HuH-7.5 (cell line): ENCODE measurements around the gene AMD1.
"Not testable (repeated sequence)": the region's sequence is repeated elsewhere in the genome, so short reads cannot be mapped to it uniquely, and the experiment has no call there.

Experiments
- DNase-seq: peaks from one replicate; pipeline ENCODE4 v3.0.0; 2011; ENCODE audit warnings: low spot score

The AMD1 gene

DNA sequence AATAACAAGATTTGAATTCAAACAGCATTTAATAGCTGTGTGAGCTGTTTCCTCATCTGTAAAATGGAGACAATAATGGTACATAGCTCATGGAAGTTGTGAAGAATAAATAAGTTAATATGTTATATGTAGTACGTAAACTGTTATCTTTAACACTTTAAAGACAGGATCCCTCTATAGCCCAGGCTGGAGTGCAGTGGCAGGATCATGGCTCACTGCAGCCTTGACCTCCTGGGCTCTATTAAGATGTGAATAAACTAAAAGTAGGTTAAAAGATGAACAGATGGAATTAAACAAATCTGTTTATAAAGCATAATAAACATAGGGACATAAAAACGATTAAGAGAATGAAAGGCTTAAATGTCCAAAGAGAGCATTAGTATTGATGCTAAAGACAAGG lies 3.0 kb downstream of the AMD1 start:
- DNase-seq = no peak

DNA sequence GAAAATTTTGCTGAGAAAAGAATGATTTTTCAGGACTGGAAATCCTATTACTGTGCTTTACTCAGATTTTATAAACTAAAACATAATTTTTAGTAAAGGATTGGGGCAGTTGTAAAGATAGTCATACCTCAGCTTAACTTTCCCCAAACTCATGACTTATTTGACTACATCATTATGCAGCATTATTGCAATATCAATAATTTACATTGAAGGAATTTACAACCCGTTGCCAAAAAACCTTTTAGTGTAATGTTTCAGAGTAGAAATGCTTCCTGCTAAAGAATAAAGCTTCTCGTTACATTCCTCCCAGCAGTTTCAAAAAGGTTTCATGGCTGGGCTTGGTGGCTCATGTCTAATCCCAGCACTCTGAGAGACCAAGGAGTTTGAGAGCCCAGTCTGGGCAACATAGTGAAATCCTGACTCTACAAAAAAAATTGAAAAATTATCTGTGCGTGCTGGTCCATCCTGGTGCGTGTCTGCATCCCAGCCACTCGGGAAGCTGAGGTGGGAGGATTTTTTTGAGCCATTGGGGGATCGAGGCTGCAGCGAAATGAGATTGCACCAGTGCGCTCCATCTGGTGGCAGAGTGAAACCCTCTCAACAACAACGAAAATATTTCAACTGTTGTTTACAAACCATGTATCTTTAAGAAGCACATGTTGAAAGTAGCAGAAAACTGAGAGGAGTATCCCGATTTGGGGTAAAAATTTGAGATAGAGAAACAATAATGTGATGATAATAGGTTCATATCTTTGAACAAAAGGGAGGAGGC lies 4.4 kb downstream of the AMD1 start:
- no peak for DNase-seq

DNA sequence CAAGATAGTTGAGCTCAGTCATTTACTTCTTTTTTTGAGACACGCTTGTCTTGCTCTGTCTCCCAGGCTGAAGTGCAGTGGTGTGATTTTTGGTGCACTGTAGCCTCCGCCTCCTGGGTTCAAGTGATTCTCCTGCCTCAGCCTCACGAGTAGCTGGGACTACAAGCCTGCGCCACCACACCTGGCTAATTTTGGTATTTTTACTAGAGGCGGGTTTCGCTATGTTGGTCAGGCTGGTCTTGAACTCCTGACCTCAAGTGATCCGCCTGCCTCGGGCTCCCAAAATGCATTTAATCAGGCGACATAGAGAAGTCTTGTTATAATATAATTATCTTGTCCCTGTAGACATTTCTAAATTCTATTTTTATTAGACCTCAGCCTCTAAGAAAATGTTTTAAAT lies 6.1 kb downstream of the AMD1 start:
- DNase-seq = no peak

DNA sequence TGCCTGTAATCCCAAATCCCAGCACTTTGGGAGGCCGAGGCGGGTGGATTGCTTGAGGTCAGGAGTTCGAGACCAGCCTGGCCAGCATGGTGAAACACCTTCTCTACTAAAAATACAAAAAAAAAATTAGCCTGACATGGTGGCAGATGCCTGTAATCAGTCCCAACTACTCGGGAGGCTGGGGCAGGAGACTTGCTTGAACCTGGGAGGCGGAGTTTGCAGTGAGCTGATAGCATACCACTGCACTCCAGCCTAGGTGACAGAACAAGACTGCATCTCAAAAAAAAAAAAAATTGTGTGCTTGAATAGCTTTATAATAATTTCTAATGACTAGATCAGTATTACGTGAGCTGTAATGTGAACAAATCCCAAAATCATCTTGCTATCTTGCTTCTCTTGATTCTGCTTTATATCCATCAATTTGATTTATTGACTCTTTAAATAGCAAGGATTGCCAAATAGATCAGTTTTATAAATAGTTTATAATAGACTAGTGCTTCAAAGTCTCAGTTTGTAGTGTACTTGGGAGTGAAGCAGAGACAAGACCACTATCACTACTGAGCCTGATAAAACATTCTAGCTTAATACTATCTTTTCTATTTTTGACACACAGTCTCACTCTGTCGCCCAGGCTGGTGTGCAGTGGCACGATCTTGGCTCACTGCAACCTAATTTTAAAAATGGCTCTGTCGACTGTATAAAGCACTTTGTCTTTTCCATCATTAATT lies 7.1 kb downstream of the AMD1 start:
- DNase-seq = no peak

DNA sequence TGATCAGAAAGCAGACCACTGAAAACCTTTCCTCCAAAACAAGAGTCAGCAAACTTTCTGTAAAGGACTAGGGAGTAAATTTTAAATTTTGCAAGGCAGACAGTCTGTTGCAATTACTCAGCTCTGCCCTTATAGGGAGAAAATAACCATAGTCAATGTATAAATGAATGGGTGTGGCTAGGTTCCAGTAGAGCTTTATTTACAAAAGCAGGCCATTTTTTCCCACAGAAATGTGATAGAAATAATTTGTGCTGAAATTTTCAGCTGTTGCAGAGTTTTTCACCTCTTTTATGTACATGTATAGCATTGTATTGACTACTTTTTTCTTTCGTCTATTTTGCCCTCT lies 7.7 kb downstream of the AMD1 start:
- no peak for DNase-seq

DNA sequence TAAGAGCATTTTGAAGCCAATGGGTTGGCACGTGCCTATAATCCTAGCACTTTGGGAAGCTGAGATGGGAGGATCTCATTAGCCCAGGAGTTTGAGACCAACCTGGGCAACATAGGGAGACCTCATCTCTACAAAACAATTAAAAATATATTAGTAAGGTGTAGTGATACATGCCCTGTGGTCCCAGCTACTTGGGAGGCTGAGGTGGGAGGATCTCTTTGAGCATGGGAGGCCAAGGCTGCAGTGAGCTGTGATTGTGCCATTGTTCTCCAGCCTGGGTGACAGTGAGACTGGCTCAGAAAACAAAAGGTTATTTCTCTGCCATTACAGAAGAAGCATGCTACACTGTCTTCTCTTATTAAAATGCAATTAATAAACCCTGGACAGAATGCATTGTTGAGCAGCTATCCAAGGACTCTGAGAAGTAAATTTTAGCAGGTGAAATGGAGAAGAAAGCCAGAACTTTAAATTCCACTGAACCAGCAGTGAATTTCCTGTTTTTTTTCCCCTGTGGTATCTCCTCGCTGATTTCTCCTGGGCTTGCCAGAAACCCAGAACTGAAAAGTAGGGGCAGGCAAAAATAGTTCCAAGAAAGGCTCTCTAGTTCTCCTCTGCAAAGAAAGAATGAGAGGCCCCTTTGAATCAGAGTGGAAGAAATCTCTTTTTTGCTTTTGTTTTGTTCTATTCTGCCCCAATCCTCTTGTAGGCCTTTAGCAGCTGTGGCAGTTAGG lies 8.4 kb downstream of the AMD1 start:
- no peak for DNase-seq

DNA sequence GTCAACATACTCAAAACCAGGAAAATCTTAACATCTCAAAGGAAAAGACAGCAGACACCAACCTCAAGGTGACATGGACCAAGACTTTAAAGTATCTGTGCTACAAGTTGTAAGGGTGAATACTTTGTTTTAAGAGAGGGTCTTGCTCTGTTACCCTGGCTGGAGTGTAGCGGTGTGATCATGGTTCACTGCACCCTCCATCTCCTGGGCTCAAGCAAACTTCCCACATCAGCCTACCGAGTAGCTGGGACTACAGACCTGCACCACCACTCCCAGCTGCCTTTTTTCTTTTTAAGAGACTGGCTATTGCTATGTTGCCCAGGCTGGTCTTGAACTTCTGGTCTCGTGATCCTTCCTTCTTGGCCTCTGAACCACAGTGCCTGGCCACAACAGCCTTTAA lies 9.7 kb downstream of the AMD1 start:
- DNase-seq = no peak

DNA sequence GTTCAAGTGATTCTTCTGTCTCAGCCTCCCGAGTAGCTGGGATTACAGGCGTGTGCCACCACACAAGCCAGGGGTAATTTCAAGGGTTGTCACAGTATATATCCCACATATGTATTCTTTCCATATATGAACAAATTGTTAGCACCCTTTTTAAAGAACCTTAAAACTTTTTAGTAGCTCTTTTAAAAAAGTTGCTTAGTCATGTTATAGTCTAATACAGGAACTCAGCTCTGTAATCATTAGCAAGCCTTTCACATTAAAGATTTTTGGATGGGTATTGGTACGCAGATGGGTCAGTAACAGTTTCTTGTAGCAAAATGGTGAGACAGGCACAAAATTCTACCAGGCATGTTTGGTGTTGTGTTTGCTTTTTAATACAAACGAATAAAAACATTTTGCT lies 10.9 kb downstream of the AMD1 start:
- no peak for DNase-seq

DNA sequence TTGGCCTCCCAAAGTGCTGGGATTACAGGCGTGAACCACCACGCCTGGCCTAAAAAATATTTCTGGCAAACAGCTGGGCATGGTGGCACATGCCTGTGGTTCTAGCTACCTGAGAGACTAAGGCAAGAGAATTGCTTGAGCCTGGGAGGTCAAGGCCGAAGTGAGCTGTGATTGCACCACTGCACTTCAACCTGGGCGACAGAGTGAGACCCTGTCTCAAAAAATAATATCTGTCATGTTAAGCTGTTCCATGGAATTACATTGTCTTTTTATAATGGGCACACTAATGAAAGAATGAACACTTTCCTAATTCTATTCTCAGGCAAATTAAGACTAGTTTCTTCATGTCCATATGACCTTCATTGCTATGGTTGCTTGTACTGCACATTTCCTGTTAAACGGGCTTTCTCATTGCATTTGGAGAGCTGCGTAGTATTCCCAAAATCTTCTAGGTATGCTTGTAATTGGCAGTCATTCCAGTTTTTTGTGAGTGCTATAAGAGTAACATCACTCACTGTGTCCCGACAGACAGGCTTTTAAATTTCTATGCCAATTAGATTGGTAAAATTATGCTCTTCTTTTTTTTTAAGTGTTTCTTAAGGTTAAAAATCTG lies 12.1 kb downstream of the AMD1 start:
- no peak for DNase-seq

DNA sequence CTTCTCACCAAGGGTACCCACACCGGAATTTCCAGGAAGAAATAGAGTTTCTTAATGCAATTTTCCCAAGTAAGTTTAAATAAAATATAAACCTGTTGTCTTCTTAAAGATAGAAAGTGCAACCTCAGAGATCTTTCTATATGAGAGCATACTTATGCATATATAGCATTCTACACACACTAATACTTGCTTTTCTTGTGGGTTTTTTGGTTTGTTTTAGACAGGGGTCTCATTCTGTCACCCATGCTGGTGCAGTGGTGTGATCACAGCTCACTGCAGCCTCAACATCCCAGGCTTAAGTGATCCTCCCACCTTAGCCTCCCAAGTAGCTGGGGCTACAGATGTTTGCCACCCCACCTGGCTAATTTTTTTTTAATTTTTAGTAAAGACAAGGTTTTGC lies 15.7 kb downstream of the AMD1 start:
- DNase-seq = no peak

DNA sequence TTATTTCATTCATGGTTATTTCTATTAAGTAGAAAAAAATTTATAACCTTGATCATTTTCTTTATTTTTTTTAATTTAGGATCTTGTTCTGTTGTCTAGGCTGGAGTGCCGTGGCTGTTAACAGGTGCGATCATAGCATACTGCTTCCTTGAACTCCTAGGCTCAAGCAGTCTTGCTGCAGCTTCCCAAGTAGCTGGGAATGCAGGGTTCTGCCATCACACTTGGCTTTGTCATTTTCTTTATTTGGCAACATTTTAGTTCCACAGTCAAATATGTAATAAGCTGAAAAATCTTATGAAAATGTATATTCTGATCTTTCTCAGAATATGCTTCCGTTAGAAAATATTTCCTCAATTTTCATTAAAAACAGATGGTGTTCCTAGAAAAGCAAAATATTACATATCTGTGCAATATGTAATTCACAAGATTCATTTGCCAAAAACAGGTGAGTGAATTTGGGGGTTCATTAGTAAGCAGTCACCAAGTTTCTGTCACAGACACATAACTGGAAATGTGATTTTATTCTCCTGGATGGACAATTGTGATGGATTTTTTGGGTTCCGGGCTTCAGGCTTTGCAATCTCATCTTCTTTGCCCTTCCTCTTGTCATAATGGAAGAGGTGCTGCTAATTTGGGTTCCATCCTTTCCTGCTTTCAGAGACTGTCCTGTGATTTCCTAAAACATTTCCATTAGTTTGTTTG lies 21.5 kb downstream of the AMD1 start:
- DNase-seq = no peak

DNA sequence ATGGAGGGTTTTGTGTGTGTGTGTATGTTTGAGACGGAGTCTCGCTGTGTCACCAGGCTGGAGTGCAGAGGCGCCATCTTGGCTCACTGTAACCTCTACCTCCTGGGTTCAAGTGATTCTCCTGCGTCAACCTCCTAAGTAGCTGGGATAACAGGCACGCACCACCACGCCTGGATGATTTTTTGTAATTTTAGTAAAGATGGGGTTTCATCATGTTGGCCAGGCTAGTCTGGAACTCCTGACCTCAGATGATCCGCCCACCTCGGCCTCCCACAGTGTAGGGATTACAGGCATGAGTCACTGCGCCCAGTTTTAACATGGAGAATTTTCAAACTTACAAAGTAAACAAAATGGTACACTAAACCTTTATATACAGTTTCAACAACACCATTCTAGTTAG lies 22.8 kb downstream of the AMD1 start:
- no peak for DNase-seq

DNA sequence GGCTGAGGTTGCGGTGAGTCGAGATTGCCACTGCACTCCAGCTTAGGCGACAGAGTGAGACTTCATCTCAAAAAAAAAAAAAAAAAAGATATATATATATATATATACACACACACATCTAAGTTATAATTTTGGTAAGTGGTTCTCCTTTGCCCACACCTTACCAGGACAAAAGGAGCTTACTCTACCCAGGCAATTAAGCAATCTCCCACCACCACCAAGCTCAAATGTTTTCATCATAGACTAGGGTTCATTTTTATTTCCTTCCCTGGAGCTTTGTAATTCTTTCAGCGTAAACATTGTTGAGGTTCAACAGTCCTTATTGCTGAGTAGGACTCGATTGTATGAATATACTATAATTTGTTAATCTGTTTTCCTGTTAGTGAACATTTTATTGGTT lies 23.5 kb downstream of the AMD1 start:
- no peak for DNase-seq

DNA sequence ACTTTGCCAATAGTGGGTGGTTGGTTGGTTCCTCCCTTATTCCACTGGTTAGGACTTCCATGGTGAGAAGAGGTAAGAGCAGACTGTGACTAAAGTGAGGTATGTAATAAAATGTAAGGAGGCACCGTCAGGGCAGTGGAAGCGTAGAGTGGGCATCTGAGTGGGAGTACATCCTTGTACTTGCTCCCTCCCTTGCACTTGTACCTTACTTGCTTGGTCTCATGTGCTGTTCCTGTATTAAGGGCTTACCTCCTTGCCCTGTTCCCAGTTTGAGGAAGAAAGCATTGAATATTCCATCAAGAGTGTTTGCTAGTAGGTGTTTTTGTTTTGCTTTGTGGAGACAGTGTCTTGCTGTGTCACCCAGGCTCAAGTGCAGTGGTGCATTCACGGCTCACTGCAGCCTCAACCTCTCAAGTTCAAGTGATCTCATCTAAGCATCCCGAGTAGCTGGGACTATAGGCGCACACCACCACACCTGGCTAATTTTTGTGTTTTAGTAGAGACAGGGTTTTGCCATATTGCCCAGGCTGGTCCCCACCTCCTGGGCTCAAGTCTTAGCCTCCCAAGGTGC lies 25.5 kb downstream of the AMD1 start:
- DNase-seq = no peak

DNA sequence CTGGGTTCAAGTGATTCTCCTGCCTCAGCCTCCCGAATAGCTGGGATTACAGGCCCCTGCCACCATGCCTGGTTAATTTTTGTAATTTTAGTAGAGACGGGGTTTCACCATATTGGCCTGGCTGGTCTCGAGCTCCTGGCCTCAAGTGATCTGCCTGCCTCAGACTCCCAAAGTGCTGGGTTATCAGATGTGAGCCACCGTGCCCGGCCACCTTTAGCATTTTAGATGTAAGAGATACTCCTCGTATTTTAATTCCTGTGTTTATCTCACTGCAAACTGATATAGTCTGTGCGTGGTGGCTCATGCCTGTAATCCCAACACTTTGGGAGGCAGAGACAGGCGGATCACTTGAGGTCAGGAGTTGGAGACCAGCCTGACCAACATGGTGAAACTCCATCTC lies 27.0 kb downstream of the AMD1 start:
- not testable (repeated sequence) for DNase-seq

DNA sequence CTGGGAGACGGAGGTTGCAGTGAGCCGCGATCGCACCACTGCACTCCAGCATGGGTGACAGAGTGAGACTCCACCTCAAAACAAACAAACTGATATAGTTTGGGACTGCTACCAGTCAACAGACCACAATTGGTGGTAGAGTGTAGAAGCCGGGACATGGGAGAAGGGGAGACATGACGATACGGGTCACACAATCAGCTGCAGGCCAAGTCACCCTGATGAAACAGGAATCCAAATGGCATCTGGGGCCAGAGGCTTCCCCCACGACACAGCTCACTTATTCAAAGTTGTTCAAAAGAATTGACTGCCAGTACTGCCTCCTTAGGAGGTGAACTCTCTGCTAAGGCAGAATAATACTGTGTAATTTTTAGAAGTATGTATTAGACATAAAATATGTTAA lies 27.5 kb downstream of the AMD1 start:
- no peak for DNase-seq

DNA sequence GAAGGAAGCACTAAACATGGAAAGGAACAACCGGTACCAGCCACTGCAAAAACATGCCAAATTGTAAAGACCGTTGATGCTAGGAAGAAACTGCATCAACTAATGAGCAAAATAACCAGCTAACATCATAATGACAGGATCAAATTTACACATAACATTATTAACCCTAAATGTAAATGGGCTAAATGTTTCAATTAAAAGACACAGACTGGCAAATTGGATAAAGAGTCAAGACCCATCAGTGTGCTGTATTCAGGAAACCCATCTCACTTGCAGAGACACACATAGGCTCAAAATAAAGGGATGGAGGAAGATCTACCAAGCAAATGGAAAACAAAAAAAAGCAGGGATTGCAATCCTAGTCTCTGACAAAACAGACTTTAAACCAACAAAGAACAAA lies 31.7 kb downstream of the AMD1 start:
- not testable (repeated sequence) for DNase-seq

DNA sequence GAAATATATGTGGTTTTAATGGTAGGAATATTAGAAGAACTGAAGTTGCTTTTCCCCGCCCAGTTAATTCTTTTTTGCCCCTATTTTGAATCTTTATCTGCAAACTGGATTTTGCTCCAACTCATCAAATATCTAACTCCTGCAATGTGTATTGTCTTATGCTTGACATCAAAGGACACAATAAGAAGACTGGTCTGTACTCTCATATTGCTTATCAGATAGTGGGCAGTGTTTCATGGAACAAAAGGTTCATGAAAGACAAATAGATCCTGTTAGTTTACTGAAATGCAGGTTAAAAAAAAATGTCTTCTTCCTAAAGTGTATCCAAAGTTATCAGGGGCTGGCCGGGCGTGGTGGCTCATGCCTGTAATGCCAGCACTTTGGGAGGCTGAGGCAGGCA lies 56.2 kb downstream of the AMD1 start:
- no peak for DNase-seq

DNA sequence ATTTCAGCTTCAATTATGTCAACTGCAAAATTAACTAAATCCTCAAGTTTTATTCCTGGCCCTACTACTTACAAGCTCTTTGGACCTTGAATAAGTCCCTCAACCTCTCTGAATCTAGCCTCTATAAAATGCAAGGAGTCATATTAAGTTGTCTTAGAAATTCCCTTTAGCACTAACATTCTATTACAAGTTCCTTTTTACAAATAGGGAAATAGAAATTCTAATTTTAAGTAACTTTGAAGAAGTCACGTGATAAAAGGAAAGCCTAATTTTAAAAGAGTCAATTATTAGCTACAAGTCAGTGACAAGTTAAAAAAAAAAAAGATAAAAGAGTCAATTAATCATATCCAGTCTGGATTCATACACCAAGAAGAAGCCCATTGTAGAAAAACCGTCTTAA lies 59.3 kb downstream of the AMD1 start:
- no peak for DNase-seq

DNA sequence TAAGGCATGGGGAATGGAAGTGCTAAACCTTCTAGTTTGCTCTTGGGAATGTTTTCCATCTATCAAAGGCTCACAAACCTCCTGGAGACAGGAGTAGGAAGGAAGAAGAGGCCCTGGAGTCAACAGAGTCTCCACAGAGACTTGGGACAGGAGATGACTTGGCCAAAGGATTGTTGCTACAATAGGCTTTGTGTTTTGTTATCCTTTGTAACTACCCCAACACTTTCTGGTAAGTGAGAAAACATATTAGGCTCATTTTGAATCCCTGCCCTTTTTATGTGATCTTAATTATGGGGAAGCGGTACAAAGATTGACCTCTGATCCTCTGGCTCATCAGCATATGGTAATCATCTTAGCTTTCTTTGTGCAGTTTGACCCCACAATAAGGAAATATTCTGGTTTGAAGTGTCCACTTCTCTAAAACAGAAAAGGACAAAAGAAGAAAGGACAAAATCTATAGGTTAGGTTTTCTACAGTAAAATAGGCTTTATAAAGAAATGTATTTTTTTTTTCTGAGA lies 59.9 kb downstream of the AMD1 start:
- no peak for DNase-seq

DNA sequence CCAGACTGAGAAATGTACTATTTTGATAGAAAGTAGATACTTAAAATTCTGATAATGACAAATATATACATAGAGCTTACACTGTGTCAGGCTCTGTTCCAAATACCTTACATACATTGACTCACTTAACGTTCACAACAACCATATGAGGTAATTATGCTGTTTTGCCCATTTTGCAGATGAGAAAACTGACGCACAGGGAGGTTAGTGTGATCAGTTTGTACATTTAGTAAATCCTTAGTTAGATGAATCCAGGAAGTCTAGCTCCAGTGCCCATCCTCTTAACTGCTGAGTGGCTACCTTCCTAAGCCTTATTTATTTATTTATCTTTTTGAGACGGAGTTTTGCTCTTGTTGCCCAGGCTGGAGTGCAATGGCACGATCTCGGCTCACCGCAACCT lies 60.6 kb downstream of the AMD1 start:
- DNase-seq = no peak

DNA sequence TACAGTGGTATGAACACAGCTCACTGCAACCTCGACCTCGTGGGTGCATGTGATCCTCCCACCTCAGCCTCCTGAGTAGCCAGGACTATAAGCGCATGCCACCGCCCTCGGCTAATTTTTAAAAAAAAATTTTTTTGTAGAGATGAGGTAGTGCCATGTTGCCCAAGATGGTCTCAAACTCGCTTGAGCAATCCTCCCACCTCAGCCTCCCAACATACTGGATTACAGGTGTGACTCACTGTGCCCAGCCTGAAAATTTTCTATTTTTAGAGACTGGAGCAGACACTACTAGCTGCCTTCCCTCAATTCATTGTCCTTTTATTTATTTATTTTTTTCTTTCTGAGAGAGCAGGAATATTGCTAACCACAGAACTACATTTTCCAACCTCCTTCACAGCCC lies 63.6 kb downstream of the AMD1 start:
- no peak for DNase-seq
